ENCODE data around the gene FBXW8. TPM values are rescaled to one million over a fixed set of nuclear protein-coding genes. Genes with fewer than 3 reads are reported as not detected.

Gene FBXW8
- total and polyA plus RNA-seq, 2 donors (not counting 3 experiments of a cell fraction or from before 2014, with no cell fraction given) = 15.4 TPM

DNA sequence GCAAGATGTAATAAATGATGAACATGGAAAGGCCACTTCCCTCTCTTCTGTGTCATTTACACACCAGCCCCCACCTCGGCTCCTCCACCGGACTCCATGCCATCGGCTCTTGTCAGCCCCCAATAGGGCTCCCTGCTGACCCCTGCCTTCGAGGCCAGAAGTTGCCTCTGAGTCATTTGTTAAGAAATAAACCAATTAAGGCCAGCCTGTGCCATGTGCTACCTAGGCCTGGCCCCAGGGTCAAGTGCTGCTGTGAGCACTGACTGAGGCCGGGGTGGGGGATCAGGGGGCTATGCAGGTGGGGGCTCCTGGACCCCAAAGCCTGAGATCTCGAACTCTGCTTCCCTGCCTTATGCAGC, 135.2 kb downstream of the FBXW8 start:
- Histone ChIP-seq H3K4me2 (ENCODE audit: insufficient read depth, low read length) (no peak overlapping the region), H4K20me1 (replicated peaks; ENCODE audit: control insufficient read depth, extremely low read depth, insufficient read depth, low read length) (no peaks in the 10 kb centered on the region), H3K27ac (ENCODE audit: insufficient read depth, low read depth, low read length) (no peak overlapping the region), H3K27me3 (ENCODE audit: control insufficient read depth in 2 of 2, insufficient read depth in 2 of 2, low read length in 2 of 2) (no peaks in the 10 kb centered on the region), H3K4me1 (ENCODE audit: control insufficient read depth, extremely low read depth, insufficient read depth, low read length) (peaks cover 6% of the 10 kb centered on the region), H3K79me2 (ENCODE audit: control insufficient read depth, insufficient read depth, low read length) (no peaks in the 10 kb centered on the region), H3K9me1 (replicated peaks; ENCODE audit: control insufficient read depth, extremely low read depth, insufficient read depth, low read length) (no peaks in the 10 kb centered on the region), H3K4me3 (replicated peaks in 1 of 3; ENCODE audit: insufficient read depth in 1 of 3, low read depth in 1 of 3, low read length in 3 of 3) (no peak overlapping the region), H3K9ac (replicated peaks; ENCODE audit: extremely low read depth, insufficient read depth, low read length) (no peak overlapping the region), H2AFZ (ENCODE audit: low read depth, low read length) (no peak overlapping the region), H3K36me3 (ENCODE audit: control insufficient read depth in 2 of 2, extremely low read depth in 1 of 2, insufficient read depth in 2 of 2, low read length in 2 of 2) (no peaks in the 10 kb centered on the region), H3K9me3 (replicated peaks; ENCODE audit: control insufficient read depth, insufficient read depth, low read length) (no peaks in the 10 kb centered on the region)
- TF ChIP-seq GATA2 (IDR thresholded peaks at IDR 0.05; ENCODE audit: insufficient read depth, insufficient read length, low read depth, low read length) = no peak
- no peak for TF ChIP-seq FOS (IDR thresholded peaks at IDR 0.05; ENCODE audit: borderline replicate concordance, insufficient read depth, low read length)
- TF ChIP-seq, protein P1, sequence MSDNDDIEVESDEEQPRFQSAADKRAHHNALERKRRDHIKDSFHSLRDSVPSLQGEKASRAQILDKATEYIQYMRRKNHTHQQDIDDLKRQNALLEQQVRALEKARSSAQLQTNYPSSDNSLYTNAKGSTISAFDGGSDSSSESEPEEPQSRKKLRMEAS (IDR thresholded peaks at IDR 0.05; ENCODE audit: insufficient read depth, insufficient read length) = no peak
- dilution Hi-C loops (cut with MboI; ENCODE audit: extremely low pct_ligation_motif_present, low sequenced_read_pairs) (no loop called here), intact Hi-C loops (cut with micrococcal nuclease) (no loop called here)
- ChIA-PET CTCF (no interaction called here), POLR2A (no interaction called here)
- DNase-seq (ENCODE audit: low read depth, low spot score) (no peak), FAIRE-seq (no peak)
- BruUV-seq (replicated peaks) = no TSS peak

GRCh38 chr12:117046425-117046824, 135.7 kb downstream of the FBXW8 start:
- no peak overlapping the region for H3K4me2 ChIP-seq (ENCODE audit: insufficient read depth, low read length)
- no peak overlapping the region for H3K4me3 ChIP-seq (replicated peaks in 1 of 3; ENCODE audit: insufficient read depth in 1 of 3, low read depth in 1 of 3, low read length in 3 of 3)
- H3K27ac ChIP-seq (ENCODE audit: insufficient read depth, low read depth, low read length) = no peak overlapping the region
- CTCF ChIA-PET = interaction anchor here (1.0 kb wide), 1 partner anchor 10 kb away, joined by 3 read pairs; no protein-coding TSS in a partner anchor
- H3K36me3 ChIP-seq (ENCODE audit: control insufficient read depth in 2 of 2, extremely low read depth in 1 of 2, insufficient read depth in 2 of 2, low read length in 2 of 2) = no peaks in the 10 kb centered on the region
- H3K79me2 ChIP-seq (ENCODE audit: control insufficient read depth, insufficient read depth, low read length) = no peaks in the 10 kb centered on the region
- no peaks in the 10 kb centered on the region for H3K9me1 ChIP-seq (replicated peaks; ENCODE audit: control insufficient read depth, extremely low read depth, insufficient read depth, low read length)
- BruUV-seq (replicated peaks) = no TSS peak
- H3K9me3 ChIP-seq (replicated peaks; ENCODE audit: control insufficient read depth, insufficient read depth, low read length) = no peaks in the 10 kb centered on the region
- no peaks in the 10 kb centered on the region for H4K20me1 ChIP-seq (replicated peaks; ENCODE audit: control insufficient read depth, extremely low read depth, insufficient read depth, low read length)
- dilution Hi-C loops (cut with MboI; ENCODE audit: extremely low pct_ligation_motif_present, low sequenced_read_pairs) (no loop called here), intact Hi-C loops (cut with micrococcal nuclease) (no loop called here)
- no peak overlapping the region for H2AFZ ChIP-seq (ENCODE audit: low read depth, low read length)
- H3K4me1 ChIP-seq (ENCODE audit: control insufficient read depth, extremely low read depth, insufficient read depth, low read length) = peaks cover 6% of the 10 kb centered on the region
- TF ChIP-seq POLR2AphosphoS5 (IDR thresholded peaks at IDR 0.05; ENCODE audit: insufficient read depth, low read depth, low read length) (no peak), POLR2A (IDR thresholded peaks at IDR 0.05; ENCODE audit: low read depth, low read length) (no peak), FOS (IDR thresholded peaks at IDR 0.05; ENCODE audit: borderline replicate concordance, insufficient read depth, low read length) (no peak), GATA2 (IDR thresholded peaks at IDR 0.05; ENCODE audit: insufficient read depth, insufficient read length, low read depth, low read length) (no peak), EZH2 (IDR thresholded peaks at IDR 0.05; ENCODE audit: borderline replicate concordance, low read depth, low read length, severe bottlenecking) (no peak), CTCF (IDR thresholded peaks at IDR 0.05; ENCODE audit: extremely low read depth in 1 of 2, insufficient read depth in 1 of 2, low read depth in 1 of 2, low read length in 2 of 2) (no peak)
- TF ChIP-seq, protein P1 (IDR thresholded peaks at IDR 0.05; ENCODE audit: insufficient read depth, insufficient read length) = no peak
- H3K9ac ChIP-seq (replicated peaks; ENCODE audit: extremely low read depth, insufficient read depth, low read length) = no peak overlapping the region
- POLR2A ChIA-PET = no interaction called here
- H3K27me3 ChIP-seq (ENCODE audit: control insufficient read depth in 2 of 2, insufficient read depth in 2 of 2, low read length in 2 of 2) = no peaks in the 10 kb centered on the region
- FAIRE-seq (no peak), DNase-seq (ENCODE audit: low read depth, low spot score) (no peak)

Measured in endothelial cell of umbilical vein (primary cell).